ENCODE measurements around the gene EBF3.

EBF3 gene

DNA sequence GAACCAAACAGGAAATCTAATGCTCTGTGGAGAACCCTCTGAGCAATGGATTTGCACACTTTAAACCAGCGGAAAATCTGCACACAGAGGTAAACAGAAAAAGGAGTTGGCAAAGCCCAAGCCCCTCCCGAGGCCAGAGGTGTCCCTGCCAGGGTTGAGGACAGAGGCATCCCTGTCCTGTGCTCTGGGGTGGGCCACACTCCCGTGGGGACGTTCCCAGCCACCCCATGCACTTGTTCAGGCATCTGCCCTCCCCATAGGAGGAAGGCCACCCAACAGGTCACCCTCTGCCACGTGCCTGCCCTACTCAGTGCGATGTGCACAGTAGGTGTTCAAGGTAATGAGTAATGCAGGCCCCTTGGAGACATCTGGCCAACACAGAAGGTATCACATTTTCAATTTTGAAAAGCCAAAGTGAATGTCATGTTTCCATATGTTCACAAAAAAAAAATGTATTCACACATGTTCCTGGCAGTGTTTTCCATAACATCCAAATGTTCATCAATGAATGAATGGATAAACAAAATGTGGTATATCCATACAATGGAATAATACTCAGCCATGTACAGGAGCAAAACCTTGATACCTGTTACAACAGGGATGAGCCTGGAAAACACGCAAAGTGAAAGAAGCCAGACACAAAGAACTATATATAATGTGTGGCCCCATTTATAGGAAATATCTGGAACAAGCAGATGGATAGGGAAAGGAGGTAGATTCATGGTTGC is 108.1 kb downstream of the EBF3 start:
- DNase-seq = no peak

DNA sequence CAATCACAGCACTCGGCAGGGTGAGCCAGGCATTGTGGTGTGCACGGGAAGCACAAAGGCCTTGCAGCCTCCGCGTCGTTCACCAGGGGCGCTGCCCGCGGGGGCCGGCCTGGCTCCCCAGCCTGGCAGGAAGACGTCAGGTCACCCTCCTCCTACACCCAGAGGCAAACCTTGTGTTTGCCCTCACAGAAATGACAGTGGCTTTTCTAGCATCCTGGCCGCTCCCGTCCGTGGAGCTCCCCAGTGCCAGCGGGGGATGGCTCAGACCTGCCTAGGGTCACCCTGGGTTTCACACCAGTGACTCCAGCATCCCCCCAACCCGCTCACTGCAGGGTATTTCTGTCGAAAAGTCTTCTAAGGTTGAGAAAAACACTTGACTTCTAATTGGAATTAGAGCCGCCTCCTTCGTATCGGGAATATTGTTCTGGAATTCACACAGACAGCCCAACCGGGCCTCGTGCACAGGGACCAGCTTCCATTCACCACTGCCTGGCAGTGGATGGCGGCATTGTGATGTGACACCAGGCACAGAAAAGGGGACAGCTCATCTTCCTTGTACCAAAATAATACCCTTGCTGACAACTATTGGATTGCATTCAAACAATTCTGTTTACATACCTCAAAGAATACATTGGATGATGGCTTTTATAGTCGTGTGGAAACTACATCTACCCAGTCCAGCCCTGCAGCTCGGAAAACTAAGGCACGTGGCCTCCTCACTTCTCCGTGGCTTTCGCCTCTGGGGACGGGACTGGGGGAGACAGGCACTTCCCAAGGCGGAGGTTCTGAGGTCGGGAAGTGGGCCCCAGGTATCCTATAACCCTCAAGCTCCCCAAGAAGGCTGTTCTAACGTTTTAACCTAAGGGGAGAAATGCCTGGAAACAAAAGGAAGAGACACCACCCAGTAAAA is 109.0 kb downstream of the EBF3 start:
- no peak for DNase-seq

DNA sequence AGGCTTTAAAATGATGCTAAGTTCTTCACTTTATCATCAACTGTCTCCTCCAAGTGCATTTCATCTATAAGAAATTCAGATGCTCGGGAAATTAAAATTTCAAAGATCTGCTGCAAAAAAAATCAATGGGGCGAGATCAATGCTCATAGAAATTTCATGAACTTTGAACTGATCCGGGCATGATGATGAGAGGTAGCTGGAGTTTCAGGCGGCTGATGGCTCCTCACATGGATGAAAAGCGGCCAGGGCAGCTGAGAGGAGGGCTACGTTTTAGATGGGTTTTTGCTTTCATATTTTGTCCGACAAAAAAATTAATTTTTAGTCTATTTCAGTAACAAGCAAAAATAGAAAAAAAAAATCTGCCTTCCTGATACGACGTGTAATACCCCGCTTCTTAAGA is 109.9 kb downstream of the EBF3 start:
- no peak for DNase-seq

DNA sequence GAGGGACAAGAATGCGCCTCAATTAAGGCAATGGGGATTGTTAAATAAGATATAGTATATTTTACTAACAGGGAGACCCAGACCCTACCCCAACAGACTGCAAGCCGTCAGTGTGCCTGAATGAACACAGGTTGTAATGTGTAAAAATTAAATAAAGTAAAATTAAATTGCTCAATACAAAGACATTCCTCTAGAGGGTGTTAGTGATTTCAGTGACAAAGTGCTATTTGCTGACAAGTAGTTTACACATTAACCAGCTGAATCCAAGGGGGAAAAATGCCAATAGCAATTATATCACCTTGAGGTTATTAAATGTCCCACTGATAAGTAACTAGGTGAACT is 110.5 kb downstream of the EBF3 start:
- DNase-seq = no peak

DNA sequence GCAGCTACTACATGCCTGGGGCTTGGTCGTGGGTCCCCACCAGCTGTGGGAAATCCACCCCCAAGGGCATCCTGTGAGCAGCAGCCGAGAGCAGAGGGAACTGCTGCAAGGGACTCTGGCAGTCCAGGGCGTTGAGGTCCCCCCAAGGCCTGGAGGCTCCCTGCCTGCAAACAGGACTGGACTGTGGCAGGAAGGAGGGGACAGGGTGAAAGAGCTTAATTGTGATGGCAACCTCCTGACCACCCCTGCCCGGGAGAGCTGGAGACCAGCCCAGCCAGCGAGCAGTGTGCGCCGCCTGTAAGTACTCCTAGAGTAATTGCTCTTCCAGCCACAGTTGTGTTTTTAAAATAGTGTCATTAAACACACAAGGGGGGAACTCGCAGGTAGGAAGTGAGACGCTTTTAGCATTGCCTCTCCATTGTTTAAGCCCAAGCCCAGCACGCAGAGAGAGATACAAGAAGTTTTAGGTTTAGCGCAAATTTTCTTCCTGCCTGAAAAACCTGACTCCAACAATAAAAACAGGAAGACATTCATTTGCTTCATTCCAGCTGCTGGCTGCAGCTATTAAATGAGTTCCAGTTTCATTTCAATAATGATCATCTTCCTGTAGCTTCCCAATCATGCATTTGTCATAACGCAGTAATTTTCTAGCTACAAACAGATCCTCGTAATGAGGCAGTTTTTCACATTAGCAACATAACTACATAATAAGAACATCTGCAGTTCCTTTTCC is 111.1 kb downstream of the EBF3 start:
- DNase-seq = no peak

DNA sequence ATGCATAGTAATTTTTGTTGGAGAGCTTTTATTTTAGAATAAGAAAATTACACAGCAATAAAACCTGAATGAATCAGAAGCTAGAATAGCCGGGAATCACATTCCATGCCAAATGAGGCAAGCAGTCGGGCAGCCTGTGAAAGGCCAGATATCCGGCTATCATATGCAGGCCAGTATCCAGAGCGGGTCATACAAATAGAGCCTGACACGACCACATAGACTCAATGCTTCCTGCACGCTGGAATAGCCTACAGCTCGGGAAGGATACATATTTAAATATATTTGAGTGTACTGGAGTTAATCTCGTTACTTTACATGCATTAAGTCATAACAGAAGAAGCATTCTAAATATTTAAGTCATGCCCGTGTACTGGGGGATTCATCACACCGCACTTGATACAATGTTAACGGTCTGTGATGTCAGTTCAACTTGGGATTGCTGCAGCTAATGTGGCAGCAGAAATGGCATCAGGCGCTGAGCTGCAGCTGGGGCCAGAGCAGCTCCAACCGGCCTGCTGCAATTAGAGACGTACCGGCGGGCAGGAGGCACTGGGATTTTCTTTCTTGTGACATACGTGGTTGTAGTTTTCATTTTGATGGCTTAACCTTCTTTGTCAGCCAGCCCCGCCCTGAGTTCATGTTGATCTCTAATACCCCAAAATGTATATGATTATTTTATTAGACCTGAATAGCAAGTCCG is 112.0 kb downstream of the EBF3 start:
- no peak for DNase-seq

DNA sequence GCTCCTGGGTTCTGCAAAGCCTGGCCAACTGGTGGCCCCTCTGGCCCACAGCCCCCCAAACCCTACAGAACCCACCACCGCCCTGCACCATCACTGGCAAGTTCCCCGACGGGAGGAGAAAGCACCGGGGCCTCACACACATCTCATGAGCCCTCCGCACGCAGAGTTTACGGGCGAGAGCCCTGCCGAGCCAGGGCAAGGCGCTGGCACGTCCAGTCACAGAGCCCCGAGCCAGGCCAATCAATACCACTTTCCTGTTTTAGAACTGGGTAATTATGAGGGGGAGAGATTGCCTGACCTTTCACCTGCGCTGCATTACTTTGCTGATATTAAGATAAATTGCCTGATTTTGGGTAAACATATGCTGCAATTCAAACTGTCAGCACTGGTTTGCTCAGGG is 113.3 kb downstream of the EBF3 start:
- DNase-seq = no peak

DNA sequence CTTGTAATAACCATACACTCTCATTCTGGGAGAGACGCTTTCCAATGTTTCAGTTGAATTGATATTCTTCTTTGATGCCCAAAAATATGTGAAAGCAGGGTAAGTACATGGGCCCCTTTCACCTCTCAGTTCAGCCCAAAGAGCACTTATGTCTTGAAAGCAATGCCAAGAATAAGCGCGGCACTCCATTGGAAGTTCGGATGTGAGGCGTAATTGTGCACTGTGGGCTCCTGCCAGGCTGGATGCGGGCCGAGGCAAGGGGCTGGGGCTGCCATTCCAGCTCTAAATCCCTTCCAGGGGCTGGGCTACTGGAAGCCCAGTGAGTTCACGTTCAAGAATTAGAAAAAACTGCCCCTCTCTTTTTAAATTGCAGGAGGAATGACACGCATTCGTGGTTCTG is 113.8 kb downstream of the EBF3 start:
- no peak for DNase-seq

DNA sequence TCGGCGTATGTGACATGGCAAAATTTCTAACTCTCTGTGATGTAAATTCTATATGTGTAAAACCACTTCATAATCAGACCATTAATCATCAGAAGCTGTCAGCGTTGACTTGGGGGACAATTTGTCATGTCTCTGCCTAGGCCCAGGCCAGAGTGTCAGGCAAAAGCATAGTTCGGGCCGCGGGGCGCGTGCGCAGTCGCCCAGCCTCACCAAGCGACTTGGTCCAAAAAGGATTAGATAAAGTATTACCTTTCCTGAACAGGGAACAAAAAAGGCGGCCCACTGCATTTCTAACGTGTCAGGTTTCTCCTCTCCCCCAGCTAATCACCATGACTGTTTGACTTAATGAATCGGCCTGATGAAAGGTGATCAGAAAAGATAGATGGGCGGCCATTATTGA is 114.2 kb downstream of the EBF3 start:
- no peak for DNase-seq

DNA sequence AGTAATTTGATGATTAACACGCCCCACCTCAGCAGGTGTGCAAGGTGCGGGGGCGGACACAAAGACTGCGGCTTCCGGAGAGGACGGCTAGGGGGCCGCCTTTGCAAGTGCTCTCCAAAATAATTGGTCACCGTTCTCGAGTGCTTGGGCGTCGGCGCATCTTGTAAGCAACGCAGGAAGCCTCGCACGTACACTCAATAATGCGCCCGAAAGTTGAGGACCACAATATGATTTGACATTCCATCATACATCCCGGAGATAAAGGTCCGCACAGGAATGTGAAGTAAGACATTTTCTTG is 114.7 kb downstream of the EBF3 start:
- DNase-seq = no peak

DNA sequence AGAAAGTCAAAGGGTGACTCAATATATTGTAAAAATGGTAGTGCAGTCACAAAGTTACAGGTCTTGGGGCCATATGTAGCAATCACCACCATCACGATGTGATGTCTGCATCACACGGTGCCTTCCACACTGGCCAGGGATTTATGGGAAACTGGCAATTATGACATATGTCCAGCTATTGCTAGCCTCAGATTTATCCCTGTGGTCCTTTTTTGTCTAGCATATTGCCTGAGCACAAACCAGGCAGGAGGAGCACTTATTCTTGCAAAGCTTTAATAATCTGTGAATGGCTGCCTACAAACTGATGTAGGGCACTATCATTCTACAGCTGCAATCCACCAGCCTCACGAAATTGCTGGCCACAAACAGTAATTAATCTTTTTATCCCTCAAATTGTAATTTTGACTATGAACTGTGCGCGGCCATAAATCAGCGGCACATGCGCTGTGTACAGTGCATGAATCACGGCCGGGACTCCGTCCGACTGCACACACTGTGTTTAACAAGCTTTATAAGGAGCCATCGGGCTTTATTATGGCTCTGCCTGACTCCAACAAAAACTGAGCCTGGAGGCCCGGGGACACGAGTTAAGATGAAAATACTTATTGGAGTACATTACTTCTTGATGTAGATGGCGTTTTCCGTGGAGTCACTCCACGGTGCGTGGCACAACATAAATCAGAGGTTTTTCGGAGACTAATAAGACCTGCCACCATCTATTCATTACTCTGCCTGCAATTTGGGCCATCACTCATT is 115.2 kb downstream of the EBF3 start:
- no peak for DNase-seq

DNA sequence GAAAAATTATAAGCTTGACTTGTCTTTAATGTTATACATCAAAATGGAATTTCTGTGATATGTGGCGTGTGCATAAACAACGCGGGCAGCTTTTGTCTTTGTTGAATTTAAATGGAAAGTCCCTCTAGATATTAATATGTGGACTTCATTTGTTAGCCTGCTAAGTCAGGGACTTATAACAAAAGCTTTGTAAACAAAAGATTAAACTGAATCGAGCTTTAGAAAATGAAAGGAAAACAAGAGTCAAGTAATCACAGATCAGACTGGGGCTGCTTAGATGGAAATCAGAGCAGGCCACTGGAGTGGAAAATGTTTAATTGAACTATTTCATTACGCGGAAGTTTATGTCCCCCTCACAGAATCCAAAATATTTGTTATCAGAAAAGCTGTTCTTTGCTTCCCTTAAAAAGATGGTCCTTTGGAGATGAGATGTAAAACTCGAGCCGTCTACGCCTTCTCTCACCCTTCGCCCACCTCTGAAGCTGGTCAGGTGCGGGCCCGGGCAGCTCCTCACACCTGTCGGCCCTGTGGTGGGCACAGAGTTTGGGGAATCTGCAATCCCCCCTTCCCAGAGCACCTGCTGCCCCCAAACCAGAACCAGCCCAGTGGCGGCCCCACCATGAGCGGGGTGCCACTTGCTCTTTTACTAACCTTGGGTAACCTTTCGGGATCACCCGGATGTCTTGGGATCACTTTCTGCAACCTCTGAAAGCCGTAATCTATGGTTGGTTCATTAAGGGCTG is 116.2 kb downstream of the EBF3 start:
- DNase-seq = no peak

DNA sequence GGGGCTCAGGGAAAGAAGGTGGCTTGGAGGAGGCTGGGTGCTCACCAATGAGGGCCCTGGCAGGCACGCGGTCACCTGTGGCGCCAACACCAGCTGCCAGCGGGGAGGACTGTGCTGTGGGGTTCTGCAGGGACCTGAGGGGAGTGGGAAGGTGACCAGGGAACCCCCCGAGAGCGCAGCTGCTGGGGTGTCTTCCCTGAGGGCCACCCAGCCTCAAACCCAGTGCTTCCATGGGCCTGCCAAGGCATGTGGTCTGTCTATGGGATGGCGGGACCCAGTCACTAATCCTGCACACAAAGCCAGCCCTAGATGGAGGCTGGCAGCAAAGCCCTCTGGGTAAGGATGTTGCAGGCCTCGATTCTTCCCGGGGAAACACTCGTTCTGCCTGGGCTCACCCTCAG is 117.1 kb downstream of the EBF3 start:
- no peak for DNase-seq

DNA sequence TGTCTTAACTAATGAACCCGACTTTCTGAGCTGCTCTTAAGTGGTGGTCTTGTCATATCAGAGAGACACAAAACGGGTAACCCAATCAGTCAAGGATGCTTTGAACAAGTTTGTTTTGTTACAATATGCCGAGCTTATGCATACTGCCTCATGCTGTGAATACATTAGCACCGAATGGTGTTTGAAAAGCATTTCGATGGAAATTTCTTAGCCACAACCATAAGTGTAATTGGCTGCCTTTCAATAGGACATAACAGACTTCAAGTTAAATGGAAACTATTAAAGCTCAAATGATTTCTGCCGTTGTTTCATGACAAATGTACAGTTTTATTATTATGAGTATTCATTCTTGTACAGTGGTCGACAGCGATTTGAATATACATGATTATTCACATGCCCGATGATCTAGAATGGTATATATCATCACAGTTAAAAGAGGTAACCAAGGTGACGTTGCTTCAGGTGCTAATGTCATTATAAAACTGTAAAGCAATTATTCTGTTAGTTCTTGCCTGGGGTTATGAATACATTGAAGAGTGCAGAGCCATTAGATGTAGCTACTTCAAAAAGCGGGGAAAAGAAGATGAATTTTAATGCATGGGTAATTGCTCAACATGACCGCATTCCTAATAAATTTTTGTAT is 118.8 kb downstream of the EBF3 start:
- no peak for DNase-seq

DNA sequence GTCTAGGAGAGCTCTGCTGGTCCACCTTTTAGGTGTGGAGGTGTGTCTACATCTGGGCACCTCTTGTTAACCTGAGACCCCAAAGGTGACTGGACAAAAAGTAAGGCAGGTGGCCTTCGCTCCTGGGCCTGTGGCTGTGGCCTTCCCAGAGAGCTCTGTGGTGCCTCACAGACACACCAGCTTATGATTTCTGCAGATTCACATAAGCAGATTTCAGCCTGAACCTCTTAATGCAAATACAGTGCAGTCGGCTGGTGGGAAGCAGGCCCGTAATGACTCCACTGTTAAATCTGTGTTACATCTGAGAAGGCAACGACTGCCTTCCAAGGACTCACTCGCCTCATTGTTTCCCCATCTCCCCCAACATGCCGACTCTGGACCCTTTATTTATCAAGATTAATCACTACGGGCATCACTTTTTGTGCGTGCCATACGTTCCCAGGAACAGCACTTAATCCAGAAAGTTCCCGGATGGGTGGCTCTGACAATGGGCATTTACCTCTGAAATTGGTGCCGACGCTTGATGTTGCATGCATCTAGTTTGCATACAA is 119.8 kb downstream of the EBF3 start:
- DNase-seq = no peak

DNA sequence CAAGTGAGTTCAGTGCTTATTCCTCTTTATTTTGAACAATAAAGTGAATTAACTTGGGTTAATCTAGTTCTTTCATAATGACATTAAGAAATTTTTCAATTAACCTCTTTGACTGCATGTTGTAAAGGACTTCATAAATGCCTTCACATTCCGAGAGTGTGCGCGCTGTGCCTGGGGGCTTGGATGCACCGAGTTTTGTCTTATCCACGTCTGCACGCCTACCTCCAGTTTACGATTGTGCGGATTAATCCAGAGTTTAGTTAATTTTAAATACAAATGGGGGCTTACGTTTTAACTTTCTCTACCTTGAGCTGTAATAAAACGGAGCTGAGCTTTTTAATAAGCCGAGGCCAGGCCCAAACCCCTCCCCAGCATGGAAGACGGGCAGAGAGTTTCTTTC is 120.4 kb downstream of the EBF3 start:
- no peak for DNase-seq

DNA sequence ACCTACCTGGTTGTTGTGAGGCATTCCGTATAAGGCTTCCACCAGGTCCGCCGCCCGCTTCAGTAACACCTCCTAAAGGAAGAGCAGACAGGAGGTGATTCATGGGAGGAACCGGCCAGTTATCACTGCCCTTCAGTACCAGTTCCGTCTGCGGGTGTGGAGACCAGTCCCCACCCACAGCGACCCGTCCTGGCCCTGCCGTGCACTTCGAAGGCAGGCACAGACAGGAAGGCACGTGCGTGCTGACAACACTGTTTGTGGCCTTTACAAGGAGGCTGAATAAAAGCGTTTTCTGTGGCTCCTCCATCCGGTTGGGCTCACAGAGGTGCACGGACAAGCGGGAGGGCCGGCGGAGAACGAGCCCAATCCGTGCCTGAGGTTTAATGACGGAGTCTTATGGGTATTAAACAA is 120.9 kb downstream of the EBF3 start:
- no peak for DNase-seq

DNA sequence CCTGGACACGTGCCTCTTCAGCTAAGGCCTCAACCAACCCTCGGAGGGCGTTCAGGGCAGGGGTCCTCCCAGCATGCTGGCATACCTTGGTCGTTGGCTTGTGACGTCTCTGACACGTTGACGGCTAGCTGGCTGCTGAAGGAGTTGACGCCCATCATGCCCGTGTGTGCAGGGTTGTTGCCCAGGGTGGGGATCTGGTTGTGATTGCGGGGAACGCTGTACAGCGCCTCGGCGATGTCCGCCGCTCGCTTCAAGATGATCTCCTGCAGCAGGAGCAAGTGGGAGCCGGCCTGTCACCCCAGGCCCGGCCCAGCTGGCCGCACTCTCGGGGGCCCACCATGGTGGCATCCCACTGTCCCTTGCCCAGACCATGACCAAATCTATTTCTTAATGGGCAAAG is 122.0 kb downstream of the EBF3 start:
- no peak for DNase-seq

DNA sequence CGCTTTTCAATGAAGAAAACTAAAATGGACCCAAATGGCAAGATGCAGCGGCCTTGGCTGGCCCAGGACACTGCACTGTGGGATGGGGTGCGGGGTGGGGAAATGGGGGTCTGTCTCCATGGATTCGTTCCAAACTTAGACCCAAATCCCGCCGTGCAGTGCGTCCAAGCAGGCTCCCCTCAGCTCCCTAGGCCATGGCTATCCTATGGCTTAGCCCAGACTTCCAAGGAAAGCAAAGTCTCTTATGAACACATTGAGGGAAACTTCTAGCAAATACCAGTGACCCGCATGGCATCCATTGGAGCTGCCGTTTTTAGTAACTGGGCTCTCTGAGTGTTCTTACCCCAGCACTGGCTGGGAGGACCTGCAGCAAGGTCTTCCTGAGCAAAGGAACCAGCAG is 122.5 kb downstream of the EBF3 start:
- DNase-seq = no peak

DNA sequence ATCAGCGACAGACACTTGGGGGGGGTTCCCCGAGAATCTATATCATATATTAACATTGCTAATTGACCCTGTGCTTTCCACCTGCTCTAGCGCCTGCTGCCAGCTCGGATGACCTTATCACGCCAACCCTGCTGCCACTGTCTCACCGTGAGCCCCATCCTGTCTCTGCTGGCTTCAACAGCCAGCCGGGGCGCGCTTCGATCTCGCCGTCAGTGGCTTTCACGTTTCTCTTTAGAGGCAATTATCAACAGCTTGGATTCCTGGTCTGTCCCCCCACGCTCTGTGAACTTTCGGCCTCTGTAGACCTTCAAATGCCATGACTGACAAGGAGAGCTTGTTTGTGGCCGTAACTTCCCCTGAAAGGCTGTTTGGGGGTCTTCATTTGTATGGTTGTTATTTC is 123.0 kb downstream of the EBF3 start:
- DNase-seq = no peak
